ENCODE data around the gene FXYD5.

The FXYD5 gene, protein sequence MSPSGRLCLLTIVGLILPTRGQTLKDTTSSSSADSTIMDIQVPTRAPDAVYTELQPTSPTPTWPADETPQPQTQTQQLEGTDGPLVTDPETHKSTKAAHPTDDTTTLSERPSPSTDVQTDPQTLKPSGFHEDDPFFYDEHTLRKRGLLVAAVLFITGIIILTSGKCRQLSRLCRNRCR

DNA sequence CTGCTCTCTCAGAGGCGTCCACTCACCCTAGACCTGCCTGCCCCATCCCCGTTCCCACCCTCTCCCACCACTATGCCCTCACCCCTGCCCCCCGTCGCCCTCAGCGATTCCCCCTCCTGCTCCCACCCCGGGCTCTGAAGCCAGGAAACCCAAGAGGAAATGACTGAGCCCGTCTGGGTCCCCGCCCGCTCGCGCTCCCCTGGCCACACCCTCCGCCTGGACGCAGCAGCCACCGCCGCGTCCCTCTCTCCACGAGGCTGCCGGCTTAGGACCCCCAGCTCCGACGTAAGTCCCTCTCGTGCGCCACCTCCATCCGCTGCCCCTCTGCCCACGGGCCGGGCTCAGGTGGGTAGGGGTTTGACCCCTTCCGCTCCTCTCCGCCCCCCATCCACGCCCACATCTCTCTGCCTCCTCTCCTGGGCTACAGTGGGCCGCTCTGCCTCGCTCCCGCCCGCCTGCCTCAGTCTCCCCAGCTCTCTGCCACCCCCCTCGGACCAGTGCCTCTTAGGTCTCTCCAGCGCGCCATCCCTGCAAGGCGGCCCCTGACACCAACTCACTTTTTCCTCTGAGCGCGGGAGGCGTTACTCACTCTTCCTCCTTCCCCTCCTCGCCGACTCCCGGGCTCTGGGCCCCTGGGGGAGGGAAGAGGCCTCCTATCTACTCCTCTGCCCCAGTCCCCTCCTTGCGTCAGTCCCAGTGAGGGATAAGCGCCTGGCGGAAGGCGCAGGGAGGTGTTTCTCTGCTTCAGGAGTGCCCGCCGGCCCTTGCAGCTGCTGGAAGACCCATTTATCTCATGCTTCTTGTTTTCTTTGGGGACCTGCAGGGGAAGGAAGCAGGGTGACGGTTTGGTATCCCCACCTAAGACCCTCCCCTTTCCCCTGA lies at the start of gene FXYD5:
FXYD5 (plus strand) TSS at position 211 of the 882 bp plus-strand sequence. CDS start 816 bp downstream, outside the sequence.
- DNase-seq = peak; percentile 80

DNA sequence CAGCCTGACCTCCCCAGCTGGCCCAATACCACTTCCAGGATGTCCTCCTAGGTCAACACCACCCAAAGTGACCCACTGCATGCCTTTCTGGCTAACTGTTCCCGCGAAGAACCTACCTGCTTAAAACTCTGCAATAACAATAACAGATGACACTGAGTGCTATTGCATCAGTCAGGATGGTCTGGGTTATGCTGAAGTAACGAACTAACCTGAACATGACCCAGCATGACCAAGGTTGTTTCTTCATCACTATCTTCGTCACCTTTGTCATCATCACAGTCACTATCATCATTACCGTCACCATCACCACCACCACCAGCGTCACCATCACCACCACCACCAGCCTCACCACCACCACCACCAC lies 49.5 kb upstream of the FXYD5 start:
- no peak for DNase-seq

DNA sequence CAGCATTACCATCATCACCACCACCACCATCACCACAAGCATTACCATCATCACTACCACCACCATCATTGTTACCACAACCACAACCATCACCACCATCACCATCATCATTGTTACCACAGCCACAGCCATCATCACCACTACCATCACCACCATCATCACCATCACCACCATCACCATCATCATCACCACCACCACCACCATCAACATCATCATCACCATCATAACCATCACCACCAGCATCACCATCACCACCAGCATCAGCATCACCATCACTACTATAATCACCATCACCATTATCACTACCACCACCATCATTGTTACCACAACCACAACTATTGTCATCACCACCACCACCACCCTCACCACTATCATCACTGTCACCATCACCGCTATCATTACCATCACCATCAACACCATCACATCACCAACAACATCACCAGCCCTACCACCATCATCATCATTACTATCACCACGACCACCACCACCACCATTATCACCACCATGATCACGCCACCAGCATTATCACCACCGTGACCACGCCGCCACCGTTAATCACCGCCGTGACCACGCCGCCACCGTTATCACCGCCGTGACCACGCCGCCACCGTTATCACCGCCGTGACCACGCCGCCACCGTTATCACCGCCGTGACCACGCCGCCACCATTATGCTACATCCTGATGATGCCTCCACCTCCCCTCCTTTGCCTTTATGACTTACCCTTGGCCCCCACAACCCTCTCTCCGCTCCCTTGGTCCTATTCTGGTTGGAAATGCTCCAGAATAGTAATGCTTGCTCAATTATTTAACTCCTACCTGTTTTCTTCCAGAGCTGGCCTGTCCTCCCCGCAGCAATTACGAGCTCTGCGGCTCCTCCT lies 48.9 kb upstream of the FXYD5 start:
- no peak for DNase-seq

DNA sequence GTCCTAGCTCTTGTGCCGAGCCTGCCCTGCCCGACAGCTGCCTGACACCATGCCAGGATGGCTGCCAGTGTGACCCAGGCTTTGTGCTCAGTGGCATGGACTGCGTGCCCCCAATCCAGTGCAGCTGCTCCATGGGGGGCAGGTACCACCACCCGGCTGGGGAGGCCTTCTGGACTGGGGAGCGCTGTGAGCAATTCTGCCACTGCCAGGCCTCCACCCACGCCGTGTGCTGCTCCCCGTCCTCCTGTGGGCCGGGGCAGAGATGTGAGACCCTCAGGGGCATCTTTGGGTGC lies 48.3 kb upstream of the FXYD5 start:
- DNase-seq = no peak

DNA sequence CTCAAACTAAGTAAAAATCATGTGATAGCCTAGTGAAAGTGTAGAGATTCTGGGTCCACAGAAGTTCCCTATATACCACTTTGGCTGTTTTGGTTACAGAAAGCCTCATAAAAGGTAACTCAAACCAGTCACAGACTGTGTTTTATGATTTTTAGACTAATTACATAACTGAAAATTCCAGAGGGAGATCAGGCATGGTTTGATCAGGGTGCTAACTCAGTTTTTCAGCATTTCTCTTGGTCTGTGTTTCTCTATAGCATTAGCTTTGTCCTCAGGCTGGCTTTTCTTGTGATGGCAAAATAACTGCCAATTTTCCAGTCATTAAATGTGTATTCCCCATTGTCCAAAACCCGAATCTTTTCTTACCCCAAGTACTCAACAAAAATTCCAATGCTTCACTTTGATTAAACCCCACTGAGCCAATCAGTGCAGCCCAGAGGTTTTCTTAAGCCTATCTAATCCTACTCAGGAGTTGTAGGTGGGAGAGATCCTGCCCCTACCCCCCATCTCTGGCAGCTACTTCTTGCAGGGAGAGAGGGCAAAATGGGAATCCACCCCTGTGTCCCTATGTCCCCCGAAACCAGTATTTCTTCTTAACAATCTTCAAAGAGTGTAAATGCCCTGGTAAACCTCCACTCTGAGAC lies 47.5 kb upstream of the FXYD5 start:
- no peak for DNase-seq

DNA sequence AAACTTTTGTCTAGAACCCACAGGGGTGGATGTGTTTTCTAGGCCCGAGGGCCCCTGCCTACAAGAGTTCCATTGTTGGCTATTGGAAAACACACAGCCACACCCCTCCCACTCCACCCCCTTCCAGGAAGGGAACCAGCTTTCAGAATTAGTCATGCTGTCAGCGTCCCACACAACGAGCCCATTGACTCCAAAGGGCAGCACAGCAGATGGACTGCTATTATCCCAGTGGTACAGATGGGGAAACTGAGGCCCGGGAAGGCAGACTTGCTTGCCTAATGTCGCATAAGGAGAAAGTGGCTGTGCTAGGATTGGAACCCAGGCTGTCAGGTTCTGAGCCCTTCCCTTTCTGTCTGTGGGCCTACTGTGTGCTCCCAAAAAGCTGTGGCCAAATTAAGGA lies 47.0 kb upstream of the FXYD5 start:
- DNase-seq = no peak

DNA sequence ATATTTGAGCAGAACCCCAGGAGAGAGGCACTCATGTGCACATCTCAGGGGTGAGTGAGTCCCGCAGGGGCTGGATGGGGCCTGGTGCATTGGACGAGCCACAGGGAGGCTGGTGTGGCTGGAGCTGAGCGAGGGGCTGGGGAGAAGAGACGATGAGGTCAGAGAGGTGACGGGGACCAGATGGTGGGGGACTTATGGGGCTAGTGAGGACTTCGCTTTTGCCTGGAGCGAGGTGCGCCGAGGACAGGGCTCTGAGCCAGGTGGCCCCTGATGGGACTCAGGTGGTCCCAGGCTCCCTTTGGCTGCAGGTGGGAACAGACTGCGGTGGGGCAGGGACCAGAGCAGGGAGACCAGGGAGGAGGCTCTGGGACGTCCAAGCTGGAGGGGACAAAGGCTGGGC lies 45.8 kb upstream of the FXYD5 start:
- no peak for DNase-seq

DNA sequence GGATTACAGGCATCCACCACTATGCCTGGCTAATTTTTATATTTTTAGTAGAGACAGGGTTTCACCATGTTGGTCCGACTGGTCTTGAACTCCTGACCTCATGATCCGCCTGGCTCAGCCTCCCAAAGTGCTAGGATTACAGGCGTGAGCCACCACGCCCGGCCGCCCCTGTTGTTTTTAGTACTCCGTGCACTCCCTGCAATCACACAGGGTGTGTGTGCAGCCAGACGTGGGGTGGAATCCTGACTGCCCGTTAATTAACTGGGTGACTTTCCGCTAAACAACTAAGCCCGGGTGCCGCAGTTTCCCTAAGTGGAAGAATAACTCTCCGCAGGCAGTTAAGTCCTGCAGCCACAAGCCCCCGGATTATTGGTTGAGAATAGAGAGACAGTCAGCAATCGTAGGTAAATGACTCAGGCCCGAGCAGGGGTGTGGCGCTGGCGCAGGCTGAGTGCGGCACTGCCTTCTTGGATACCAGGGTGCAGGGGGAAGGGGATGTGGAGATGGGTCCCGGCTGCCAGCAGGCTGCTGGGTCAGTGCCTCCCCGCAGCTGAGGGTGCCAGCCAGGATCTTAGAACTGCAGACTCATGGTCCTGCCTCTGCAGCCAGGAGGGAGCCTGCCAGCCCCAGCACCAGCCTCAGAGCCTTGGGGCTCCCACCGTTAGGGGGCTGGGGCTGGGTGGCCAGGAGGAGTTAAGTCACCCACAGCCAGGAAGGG lies 45.0 kb upstream of the FXYD5 start:
- no peak for DNase-seq

DNA sequence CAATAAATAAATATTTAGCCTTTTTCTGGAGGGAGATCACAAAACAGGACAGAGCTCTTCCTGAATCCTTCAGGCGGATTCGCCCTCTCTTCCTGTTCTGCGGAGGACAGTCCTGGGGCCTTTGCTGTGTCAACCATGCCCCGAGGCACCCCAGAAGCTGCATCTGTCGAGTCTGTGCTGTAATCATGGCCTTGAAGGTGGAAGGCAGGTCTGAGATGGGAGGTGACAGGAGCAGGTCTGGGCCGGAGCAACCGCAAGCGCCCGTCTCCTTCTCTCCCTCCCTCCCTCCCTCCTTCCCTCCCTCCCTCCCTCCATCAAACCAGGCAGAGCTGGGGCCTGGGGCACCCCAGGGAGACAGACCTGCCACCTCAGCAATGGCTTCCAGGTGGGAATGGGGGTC lies 43.6 kb upstream of the FXYD5 start:
- no peak for DNase-seq

DNA sequence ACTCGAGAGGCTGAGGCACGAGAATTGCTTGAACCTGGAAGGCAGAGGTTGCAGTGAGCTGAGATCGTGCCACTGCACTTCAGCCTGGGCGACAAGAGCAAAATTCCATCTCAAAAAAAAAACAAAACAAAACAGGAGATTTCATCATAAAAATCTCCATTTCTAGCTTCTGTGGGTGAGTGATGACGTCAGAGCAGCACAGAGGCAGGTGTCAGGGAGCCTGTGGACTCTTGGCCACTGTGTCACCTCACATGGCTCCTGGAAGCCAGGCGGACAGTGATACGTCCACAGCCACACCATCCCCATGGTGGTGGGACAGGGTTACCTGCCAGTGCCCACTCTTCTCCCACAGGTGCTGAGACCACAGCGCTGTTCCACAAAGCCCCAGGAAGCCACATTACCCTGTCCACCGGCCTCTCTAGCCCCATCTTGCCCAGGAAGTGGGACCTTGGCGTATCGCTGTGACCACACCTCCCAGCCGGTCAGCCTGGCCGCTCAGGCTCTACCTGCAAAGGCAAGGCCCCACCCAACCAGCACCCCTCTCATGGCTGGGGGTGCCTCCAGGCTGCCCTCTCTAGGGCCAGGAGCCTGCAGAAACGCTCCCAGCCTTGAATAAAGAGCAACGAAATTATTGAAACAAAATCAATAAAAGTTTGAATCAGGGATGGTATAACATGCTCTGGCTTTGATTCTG lies 41.4 kb upstream of the FXYD5 start:
- no peak for DNase-seq

DNA sequence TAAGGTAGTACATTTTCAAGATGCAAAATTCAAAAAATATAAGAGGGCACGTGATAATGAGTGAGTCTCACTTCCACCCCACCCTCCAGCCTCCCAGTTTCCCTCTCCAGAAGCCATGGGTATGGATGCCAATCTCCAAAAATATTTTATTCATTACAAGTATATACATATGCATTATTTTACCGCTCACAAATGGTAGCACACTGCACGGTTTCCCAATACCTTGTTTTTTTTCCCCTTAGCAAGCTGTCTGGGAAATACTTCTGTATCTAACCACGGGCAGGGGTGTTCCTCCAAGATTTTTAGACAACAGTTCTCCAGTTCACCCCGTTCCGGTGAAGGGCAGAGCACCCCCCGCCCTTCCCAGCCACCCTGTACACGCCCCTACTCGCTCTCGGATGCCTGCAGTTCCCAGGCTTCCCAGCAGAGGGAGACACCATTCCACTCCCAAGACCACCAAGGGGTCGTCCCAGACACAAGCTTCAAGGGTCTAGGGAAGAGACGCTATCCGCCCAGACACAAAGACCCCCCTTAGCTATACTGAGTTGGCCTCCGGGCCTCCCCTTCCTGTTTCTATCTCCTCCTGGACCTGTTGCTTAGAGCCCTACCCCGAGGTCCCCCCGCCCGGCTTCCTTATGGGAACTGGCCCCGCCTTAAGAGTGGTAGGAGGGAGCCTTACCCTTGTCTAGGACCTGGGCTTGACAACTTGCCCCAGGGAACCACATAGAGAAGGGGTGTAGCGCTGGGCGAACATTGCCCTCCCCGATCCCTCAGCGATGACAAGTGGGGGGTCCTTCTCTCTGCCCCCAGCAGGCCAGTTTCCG lies 40.0 kb upstream of the FXYD5 start:
- DNase-seq = peak; percentile 78

DNA sequence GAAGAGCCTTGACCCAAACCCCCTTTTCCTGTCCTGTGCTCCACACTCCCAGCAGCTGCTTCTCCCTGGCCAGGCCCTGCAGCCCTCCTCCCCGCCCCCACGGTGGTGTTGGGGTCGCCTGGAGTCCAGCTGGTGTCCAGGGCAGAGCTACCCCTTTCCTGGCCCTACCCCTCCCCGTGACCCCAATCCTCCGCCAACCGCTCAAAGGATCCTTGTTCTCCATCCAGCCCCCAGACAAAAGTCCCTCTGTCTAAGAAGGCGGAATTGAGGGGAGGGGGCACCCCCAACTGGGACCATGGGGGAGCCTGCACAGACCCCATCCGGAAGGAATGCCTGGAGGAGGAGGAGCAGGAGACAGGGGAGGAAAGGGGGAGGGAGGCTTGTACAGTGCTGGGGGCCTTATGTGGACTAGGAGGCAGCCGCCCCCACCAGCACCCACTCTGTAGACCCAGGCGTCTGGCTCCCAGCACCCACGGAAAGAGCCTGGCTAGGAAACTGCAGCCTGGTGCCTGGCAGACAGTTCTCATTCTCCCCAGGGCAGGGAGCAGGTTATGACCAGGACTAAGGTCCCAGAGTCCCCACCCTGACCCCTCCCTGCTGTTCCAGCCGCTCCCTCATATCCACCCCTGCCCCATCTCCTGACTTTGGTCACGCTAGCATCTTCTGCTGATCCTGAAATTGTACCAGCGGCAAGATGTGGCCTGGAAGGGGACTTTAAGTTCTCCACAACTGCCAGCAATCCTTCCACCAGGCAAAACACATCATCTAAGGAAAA lies 39.2 kb upstream of the FXYD5 start, which contains the start of gene FXYD3:
FXYD3 (plus strand) TSS at position 647 of the 775 bp plus-strand sequence. CDS start 3,554 bp downstream, outside the sequence.
- no peak for DNase-seq

DNA sequence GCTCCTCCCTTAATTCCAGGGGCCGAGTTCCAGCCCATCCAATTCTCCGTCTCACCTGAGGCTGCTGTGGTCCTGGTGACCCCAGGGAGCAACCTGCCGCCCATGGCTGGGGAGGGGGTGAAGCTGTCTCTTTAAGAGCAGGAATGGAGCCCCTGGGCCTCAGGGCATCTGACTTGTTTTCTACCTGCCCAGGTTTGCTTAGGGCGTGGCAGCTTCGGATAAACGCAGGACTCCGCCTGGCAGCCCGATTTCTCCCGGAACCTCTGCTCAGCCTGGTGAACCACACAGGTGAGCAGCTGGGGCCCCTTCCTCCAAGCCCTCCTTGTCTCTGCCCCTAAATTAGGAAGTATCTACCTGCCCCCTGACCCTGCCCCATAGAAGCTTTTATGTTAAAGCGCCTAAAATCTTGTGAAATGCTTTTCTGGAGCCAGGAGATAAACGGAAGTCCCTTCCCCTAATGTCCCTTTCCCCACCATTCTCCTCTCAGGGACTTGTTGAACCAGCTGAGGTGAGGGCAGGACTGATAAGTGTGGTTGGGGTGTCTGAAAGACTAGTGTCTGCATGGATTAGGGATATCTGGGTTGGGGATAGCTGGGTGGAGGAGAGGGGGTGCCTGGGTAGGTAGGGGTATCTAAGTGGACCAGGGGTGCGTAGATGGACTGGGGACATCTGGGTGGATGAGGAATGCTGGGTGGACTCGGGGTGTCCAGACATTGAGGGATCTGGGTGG lies 38.3 kb upstream of the FXYD5 start:
- DNase-seq = no peak

DNA sequence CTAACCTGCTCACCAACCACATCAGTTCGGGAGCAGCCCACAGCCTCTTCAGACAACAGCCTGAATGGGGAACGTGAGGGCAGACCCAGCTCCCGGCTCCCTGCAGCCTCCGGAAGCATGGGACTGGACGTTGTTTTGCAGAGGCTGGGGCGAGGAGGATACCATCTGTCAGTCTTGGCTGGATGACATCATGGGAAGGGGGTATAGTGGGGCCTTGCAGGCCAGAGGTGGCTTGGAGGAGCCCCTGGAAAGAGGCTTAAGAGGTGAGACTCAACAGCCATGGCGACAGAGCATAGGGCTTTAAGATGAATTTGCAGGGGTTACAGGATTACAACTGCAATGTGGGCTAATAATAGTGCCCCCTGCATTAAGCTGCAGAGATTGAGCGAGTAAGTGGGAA lies 37.4 kb upstream of the FXYD5 start:
- DNase-seq = no peak

DNA sequence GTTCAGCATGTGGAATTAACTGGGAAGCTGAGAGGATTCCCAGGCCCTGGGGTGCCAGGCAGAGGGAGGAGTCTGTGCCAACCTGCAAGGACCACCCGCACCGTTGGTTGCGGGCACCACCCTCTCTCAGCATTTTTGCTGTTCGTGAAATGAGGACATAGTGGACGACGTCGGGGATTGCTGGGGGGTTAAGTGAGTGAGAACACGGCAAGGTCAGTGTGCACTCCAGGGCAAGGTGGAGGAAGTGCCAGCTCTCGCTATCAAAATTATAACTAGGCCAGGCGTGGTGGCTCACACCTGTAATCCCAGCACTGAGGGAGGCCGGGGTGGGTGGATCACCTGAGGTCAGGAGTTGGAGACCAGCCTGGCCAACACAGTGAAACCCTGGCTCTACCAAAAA lies 36.7 kb upstream of the FXYD5 start:
- no peak for DNase-seq

DNA sequence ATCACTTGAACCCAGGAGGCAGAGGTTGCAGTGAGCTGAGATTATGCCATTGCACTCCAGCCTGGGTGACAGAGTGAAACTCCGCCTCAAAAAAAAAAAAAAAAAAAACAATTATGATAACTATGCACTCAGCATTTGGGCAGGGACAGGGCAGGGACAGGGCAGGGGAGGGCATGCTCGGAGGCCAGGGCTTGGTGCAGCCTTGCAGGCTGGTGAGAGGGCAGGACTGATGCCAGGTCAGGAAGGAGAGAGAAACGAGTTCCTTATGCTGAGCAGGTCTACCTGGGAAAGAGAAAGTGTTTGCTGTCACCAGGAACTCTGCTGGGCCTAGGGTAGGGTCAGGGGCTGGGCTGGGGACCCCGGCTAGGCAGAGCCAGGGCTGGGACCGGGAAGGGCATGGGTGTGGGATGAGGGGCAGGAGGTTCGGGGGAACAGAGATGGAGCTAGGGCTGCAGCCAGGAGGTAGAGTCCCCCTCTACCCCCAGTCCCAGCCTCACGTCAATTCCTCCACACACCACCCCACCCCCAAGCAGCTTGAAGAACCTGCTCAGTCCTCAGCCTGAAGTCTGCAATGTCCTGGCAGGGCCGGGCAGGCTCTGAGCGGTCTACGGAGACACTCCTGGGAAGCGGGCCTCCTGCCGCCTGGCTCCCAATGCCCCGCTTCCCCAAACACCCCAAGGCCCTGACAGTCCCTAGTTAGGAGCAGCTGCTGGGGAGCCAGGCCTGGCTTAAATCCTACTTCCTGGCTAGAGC lies 36.1 kb upstream of the FXYD5 start:
- DNase-seq = no peak

DNA sequence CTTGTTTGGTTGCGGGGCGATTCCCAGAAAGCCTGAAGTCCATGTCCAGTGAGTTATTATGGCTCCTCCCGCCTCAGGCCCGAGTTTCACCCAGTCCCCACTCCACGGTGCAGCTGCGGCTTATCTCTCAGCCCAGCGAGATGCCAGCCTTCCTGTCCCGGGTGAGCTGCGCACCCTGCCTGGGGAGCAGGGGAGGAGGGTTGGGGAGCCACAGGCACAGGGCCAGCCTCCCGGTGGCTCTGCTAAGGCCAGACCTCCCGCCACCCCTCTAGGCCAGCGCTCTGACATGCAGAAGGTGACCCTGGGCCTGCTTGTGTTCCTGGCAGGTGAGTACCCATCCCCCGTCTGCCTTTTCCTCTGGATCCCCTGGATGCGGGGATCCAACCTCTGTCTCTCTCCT lies 35.4 kb upstream of the FXYD5 start:
- no peak for DNase-seq

DNA sequence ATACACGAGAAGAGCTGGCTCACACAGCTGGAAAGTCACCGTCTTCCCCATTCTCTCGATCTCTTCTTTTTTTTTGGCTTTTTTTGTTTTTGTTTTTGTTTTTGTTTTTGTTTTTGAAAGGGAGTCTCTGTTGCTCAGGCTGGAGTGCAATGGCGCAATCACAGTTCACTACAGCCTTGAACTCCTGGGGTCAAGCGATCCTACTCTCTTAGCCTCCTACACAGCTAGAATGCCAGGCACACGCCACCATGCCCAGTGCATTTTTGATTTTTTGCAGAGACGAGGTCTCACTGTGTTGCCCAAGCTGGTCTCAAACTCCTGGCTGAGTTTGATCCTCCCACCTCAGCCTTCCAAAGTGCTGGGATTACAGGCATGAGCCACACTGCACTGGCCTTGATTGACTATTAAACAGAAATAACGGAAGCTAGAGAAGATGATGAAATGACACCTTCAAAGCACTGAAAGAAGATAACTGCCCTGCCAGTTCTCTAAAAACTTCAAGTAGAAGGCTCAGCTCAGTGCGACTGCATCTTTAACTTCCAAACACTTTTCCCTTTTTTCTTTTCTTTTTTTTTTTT lies 34.9 kb upstream of the FXYD5 start:
- no peak for DNase-seq
